ENCODE measurements around the gene PPM1J.

DNA sequence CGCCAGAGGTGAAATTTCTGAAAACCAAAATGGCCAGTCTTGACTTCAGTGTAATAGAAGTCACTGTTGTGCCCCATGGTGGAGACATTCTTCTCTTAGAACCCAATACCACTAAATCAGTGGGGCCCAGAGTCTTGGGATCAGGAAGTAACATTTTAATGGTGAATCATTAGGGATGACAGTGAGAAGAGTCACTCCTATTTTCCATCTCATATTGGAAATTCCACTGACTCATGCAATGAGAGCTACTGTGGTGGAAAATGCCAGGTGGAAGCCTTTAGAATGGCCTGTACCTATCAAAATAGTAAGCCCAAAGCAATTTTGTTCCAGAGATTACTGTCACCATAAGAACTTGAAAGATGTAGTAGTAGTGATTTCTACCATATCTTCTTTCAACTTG, 20.6 kb upstream of the PPM1J start:
- TF ChIP-seq, protein P1, sequence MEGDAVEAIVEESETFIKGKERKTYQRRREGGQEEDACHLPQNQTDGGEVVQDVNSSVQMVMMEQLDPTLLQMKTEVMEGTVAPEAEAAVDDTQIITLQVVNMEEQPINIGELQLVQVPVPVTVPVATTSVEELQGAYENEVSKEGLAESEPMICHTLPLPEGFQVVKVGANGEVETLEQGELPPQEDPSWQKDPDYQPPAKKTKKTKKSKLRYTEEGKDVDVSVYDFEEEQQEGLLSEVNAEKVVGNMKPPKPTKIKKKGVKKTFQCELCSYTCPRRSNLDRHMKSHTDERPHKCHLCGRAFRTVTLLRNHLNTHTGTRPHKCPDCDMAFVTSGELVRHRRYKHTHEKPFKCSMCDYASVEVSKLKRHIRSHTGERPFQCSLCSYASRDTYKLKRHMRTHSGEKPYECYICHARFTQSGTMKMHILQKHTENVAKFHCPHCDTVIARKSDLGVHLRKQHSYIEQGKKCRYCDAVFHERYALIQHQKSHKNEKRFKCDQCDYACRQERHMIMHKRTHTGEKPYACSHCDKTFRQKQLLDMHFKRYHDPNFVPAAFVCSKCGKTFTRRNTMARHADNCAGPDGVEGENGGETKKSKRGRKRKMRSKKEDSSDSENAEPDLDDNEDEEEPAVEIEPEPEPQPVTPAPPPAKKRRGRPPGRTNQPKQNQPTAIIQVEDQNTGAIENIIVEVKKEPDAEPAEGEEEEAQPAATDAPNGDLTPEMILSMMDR (IDR thresholded peaks at IDR 0.05; ENCODE audit: insufficient read depth, low read depth, low read length) = no peak
- no peak for TF ChIP-seq EZH2 (IDR thresholded peaks at IDR 0.05; ENCODE audit: insufficient read depth, low read length)
